BJ (cell line): ENCODE data around the gene CD93. TPM values are rescaled to one million over a fixed set of nuclear protein-coding genes. Genes with fewer than 3 reads are reported as not detected.

Experiments
- CTCF ChIA-PET: fragments of 350-600 bp; formaldehyde crosslinking; extraction: SDS; loops from one replicate; lab custom pipeline; 2021; ENCODE audit warnings: antibody characterized with exemption, inconsistent platforms; lab: Yijun Ruan, JAX
- POLR2A ChIA-PET: fragments of 300-600 bp; sonication (Branson Sonifier 250); formaldehyde crosslinking; extraction: SDS; loops from one replicate; lab custom pipeline; 2021; ENCODE audit warnings: antibody characterized with exemption; lab: Charles Lee
- DNase-seq: peaks from one replicate; pipeline ENCODE4 v3.0.0-alpha.2; 2011; ENCODE audit warnings: low read depth
- H3K27me3 ChIP-seq: 2 replicates; pipeline ENCODE4 v1.6.0; 2011; ENCODE audit warnings: low read length; ENCODE audit not compliant: control insufficient read depth, insufficient read depth
- H3K36me3 ChIP-seq: 2 replicates; pipeline ENCODE4 v1.5.1; 2011; ENCODE audit warnings: low read length; ENCODE audit not compliant: control insufficient read depth, insufficient read depth
- H3K4me3 ChIP-seq: 2 replicates; pipeline ENCODE4 v1.5.1; 2011; ENCODE audit warnings: low read depth, mild to moderate bottlenecking, control low read depth, low read length
- polyA plus RNA-seq: library from polyadenylated mRNA; depleted of rRNA; stranded (reverse); fragments of >200 nt; gene quantifications from 2 replicates; pipeline ENCODE4 v1.2.3, GENCODE V29; 2011
- TF ChIP-seq, protein P1 (sequence below): IDR thresholded peaks from 2 replicates; pipeline ENCODE4 v1.5.1; 2011; ENCODE audit warnings: low read depth, mild to moderate bottlenecking, control low read depth, inconsistent platforms, low read length, moderate library complexity; ENCODE audit not compliant: insufficient read depth

The CD93 gene
- polyA plus RNA-seq, 1 experiment: not detected

DNA sequence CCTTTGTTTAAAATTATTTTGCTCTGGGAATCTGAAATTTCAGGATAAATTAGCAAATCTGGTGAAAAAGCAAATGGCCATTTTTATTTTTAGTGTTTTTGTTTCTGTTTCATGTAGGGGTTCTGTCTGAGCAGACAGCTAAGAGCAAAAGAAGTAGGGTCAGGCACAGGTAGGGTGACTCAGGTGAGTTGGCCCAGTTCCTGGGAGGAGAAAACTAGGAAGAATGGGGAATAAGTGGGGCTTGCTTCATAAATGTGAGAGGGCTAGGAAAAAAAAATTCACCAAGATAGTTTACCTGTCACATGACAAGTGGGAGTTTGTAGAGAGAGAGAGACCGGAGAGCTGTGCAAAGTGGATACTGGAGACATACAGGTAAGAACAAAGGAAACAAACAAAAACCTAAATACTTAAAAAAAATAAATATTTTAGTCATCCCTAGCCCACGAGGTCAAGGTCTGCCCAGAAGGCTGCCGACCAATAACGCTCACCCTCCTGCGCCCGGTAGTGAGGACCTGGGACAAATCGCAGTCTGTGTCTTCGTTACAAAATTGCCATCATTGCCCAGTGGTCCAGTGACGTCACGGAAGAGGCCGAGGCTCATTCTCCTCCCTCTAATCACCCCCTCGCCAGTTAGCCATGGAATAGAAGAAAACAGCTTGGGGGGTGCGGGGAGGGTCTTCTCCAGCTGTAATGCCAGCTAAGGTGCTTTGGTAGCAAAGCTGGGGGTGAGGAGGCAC, 39.0 kb downstream of the CD93 start:
- Histone ChIP-seq H3K36me3 (no peaks in the 10 kb centered on the region), H3K4me3 (no peak overlapping the region), H3K27me3 (peaks cover 31% of the 10 kb centered on the region)
- ChIA-PET POLR2A (no interaction called here), CTCF (no interaction called here)
- no peak for DNase-seq
- TF ChIP-seq, protein P1, sequence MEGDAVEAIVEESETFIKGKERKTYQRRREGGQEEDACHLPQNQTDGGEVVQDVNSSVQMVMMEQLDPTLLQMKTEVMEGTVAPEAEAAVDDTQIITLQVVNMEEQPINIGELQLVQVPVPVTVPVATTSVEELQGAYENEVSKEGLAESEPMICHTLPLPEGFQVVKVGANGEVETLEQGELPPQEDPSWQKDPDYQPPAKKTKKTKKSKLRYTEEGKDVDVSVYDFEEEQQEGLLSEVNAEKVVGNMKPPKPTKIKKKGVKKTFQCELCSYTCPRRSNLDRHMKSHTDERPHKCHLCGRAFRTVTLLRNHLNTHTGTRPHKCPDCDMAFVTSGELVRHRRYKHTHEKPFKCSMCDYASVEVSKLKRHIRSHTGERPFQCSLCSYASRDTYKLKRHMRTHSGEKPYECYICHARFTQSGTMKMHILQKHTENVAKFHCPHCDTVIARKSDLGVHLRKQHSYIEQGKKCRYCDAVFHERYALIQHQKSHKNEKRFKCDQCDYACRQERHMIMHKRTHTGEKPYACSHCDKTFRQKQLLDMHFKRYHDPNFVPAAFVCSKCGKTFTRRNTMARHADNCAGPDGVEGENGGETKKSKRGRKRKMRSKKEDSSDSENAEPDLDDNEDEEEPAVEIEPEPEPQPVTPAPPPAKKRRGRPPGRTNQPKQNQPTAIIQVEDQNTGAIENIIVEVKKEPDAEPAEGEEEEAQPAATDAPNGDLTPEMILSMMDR: no peak

DNA sequence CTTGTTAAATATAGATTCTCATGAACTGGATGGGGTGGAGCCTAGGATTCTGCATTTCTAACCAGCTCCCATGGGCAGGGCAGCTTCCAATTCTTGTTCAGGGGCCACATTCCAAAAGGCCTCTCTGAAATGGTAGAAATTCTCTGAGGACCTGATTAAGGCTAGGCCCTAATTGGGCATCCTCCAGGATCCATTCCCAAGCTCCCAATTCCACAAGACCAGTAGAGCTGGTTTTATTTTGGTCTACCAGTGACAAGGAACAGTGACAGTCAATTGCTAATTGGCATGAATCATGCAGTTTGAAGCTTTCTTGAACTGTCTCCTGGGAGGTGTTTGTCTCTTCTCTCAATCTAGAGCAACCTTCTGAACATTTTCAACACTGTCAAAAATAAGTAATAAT, 39.7 kb downstream of the CD93 start:
- Histone ChIP-seq H3K27me3 (peaks cover 30% of the 10 kb centered on the region), H3K36me3 (no peaks in the 10 kb centered on the region), H3K4me3 (no peak overlapping the region)
- POLR2A ChIA-PET: no interaction called here
- TF ChIP-seq, protein P1: no peak
- no peak for DNase-seq
- CTCF ChIA-PET: no interaction called here

GRCh38 chr20:23043376-23043775, 42.7 kb downstream of the CD93 start:
- Histone ChIP-seq H3K4me3 (no peak overlapping the region), H3K27me3 (peaks cover 17% of the 10 kb centered on the region), H3K36me3 (no peaks in the 10 kb centered on the region)
- POLR2A ChIA-PET: no interaction called here
- no peak for DNase-seq
- TF ChIP-seq, protein P1: no peak
- CTCF ChIA-PET: interaction anchor here (2.2 kb wide), 1 partner anchor 192 kb away, joined by 8 read pairs; no protein-coding TSS in a partner anchor

GRCh38 chr20:23042270-23042669, 43.9 kb downstream of the CD93 start:
- CTCF ChIA-PET: interaction anchor here (0.7 to 2.2 kb wide), 2 partner anchors 193 to 223 kb away, joined by 4 to 8 read pairs; no protein-coding TSS in a partner anchor

GRCh38 chr20:23039885-23040508, 46.1 kb downstream of the CD93 start:
- POLR2A ChIA-PET: no interaction called here
- no peak for DNase-seq
- H3K36me3 ChIP-seq: no peaks in the 10 kb centered on the region
- CTCF ChIA-PET: interaction anchor here (1.0 kb wide), 1 partner anchor 11 kb away, joined by 3 read pairs; no protein-coding TSS in a partner anchor
- H3K4me3 ChIP-seq: no peak overlapping the region
- TF ChIP-seq, protein P1: no peak
- peaks cover 4% of the 10 kb centered on the region for H3K27me3 ChIP-seq

More at GRCh38 chr20:23042270-23042669, 43.9 kb downstream of the CD93 start:
- TF ChIP-seq, protein P1: no peak
- Histone ChIP-seq H3K36me3 (no peaks in the 10 kb centered on the region), H3K4me3 (no peak overlapping the region), H3K27me3 (peaks cover 8% of the 10 kb centered on the region)
- DNase-seq: no peak
- POLR2A ChIA-PET: no interaction called here
